HuH-7 (cell line): ENCODE data around the gene GNPAT.

Experiments
- DNase-seq: peaks from one replicate; pipeline ENCODE4 v3.0.0; 2011; ENCODE audit warnings: low spot score

Gene GNPAT

GRCh38 chr1:231317306-231318014, 76.4 kb downstream of the GNPAT start:
- DNase-seq: no peak

- no peak for DNase-seq
These were observed 77.0 kb downstream of the GNPAT start for GRCh38 chr1:231318015-231318355.

- no peak for DNase-seq
These were observed 77.6 kb downstream of the GNPAT start for GRCh38 chr1:231318568-231318967.

- no peak for DNase-seq
These were observed 78.1 kb downstream of the GNPAT start for GRCh38 chr1:231319080-231319479.

- DNase-seq: no peak
These were observed 82.0 kb downstream of the GNPAT start for GRCh38 chr1:231322880-231323530.

- DNase-seq: no peak
These were observed 83.6 kb downstream of the GNPAT start for GRCh38 chr1:231324660-231325059.

GRCh38 chr1:231326248-231326647, 85.2 kb downstream of the GNPAT start:
- DNase-seq: no peak
